K562 (cell line): ENCODE data around the gene MT1A.

Experiments
- C11orf30 ChIP-seq: fragments of 450-650 bp; IDR thresholded peaks from 2 replicates; pipeline ENCODE4 v1.6.1; 2016; ENCODE audit warnings: low read depth, mild to moderate bottlenecking
- CTCF ChIP-seq, 3 experiments: IDR thresholded peaks in 2 of 3; conservative IDR thresholded peaks in 1 of 3; 2 replicates each; pipeline ENCODE4 v1.5.1; 2011 to 2012; ENCODE audit warnings: low read length in 3 of 3, mild to moderate bottlenecking in 3 of 3, control low read depth in 2 of 3, improper control_type of control experiment in 1 of 3, inconsistent platforms in 1 of 3, low read depth in 1 of 3, mixed read lengths in 1 of 3, moderate library complexity in 1 of 3; ENCODE audit not compliant: insufficient read depth in 2 of 3
- GABPB2 ChIP-seq: fragments of 250-450 bp; sonication (Bioruptor Pico); conservative IDR thresholded peaks from 2 replicates; pipeline ENCODE4 v1.5.1; 2021; ENCODE audit warnings: mild to moderate bottlenecking
- JUN ChIP-seq, 2 experiments: sonication (generic) in 1 of 2; formaldehyde crosslinking in 1 of 2; IDR thresholded peaks; 2 replicates each; pipeline versions ENCODE4 v1.6.1 to v1.8.0; 2012 to 2022; ENCODE audit warnings: borderline replicate concordance in 2 of 2, mild to moderate bottlenecking in 2 of 2, improper control_type of control experiment in 1 of 2, low read depth in 1 of 2, low read length in 1 of 2, missing genetic modification reagents in 1 of 2
- MYC ChIP-seq, 2 experiments: fragments of 250-450 bp in 1 of 2; sonication (Bioruptor Pico) in 1 of 2; IDR thresholded peaks; 2 replicates each; pipeline versions ENCODE4 v1.5.1 to v1.6.1; 2012 to 2021; ENCODE audit warnings: low read depth in 2 of 2, borderline replicate concordance in 1 of 2, improper control_type of control experiment in 1 of 2, low read length in 1 of 2, mild to moderate bottlenecking in 1 of 2, moderate library complexity in 1 of 2
- POLR2AphosphoS5 ChIP-seq: IDR thresholded peaks from 2 replicates; pipeline ENCODE4 v1.6.1; 2011; ENCODE audit warnings: mild to moderate bottlenecking, low read depth, low read length, moderate library complexity; ENCODE audit not compliant: control insufficient read depth, insufficient read depth
- RAD21 ChIP-seq, 2 experiments: fragments of 250-450 bp in 1 of 2; fragments of 450-650 bp in 1 of 2; sonication (Bioruptor Pico) in 1 of 2; formaldehyde crosslinking in 1 of 2; IDR thresholded peaks in 1 of 2; conservative IDR thresholded peaks in 1 of 2; 2 replicates each; pipeline versions ENCODE4 v1.4.0 to v1.8.0; 2020 to 2022; ENCODE audit warnings: mild to moderate bottlenecking in 2 of 2, moderate library complexity in 1 of 2
- RFX5 ChIP-seq: IDR thresholded peaks from 2 replicates; pipeline ENCODE4 v1.6.1; 2011; ENCODE audit warnings: low read depth, mild to moderate bottlenecking, improper control_type of control experiment, low read length
- TAF7 ChIP-seq: fragments of 450-650 bp; IDR thresholded peaks from 2 replicates; pipeline ENCODE4 v1.6.1; 2016; ENCODE audit warnings: missing genetic modification characterization, missing compliant biosample characterization
- USF2 ChIP-seq: sonication (generic); formaldehyde crosslinking; IDR thresholded peaks from 2 replicates; pipeline ENCODE4 v1.5.0; 2020; ENCODE audit warnings: missing genetic modification reagents
- ZC3H4 ChIP-seq: sonication (generic); formaldehyde crosslinking; IDR thresholded peaks from 2 replicates; pipeline ENCODE4 v1.9.0; 2021; ENCODE audit warnings: missing genetic modification reagents, borderline replicate concordance
- ZNF766 ChIP-seq: fragments of 200-800 bp; sonication (Bioruptor generic); conservative IDR thresholded peaks from 2 replicates; pipeline ENCODE4 v1.6.1; 2016; ENCODE audit warnings: missing genetic modification characterization, missing compliant biosample characterization
- TF ChIP-seq, protein P1 (sequence below), 2 experiments: fragments of 200-800 bp in 1 of 2; sonication (Bioruptor generic) in 1 of 2; sonication (generic) in 1 of 2; formaldehyde crosslinking in 1 of 2; IDR thresholded peaks in 1 of 2; conservative IDR thresholded peaks in 1 of 2; 2 replicates each; pipeline versions ENCODE4 v1.5.0 to v1.6.1; 2016 to 2020; ENCODE audit warnings: missing compliant biosample characterization in 1 of 2, missing genetic modification characterization in 1 of 2, missing genetic modification reagents in 1 of 2

GRCh38 chr16:56632156-56632847 is 6.2 kb upstream of the MT1A start, which contains the start of gene MT1M:
- TF ChIP-seq JUN (IDR thresholded peaks at IDR 0.05; ENCODE audit: borderline replicate concordance, low read depth, low read length), result no peak
- no peak for TF ChIP-seq JUN (CRISPR knock-in tag; IDR thresholded peaks at IDR 0.05; ENCODE audit: borderline replicate concordance)
- TF ChIP-seq ZC3H4 (CRISPR knock-in tag), result no peak
- no peak for TF ChIP-seq CTCF (IDR thresholded peaks at IDR 0.05 in 2 of 3, conservative IDR thresholded peaks at IDR 0.05 in 1 of 3; ENCODE audit: insufficient read depth in 2 of 3, low read depth in 1 of 3, low read length in 3 of 3)
- TF ChIP-seq POLR2AphosphoS5, result no peak
- TF ChIP-seq, protein P1, sequence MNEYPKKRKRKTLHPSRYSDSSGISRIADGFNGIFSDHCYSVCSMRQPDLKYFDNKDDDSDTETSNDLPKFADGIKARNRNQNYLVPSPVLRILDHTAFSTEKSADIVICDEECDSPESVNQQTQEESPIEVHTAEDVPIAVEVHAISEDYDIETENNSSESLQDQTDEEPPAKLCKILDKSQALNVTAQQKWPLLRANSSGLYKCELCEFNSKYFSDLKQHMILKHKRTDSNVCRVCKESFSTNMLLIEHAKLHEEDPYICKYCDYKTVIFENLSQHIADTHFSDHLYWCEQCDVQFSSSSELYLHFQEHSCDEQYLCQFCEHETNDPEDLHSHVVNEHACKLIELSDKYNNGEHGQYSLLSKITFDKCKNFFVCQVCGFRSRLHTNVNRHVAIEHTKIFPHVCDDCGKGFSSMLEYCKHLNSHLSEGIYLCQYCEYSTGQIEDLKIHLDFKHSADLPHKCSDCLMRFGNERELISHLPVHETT (CRISPR knock-in tag; conservative IDR thresholded peaks at IDR 0.05 in 1 of 2, IDR thresholded peaks at IDR 0.05 in 1 of 2), result no peak
- no peak for TF ChIP-seq TAF7 (tag)
- TF ChIP-seq GABPB2 (CRISPR knock-in tag), result no peak
- no peak for TF ChIP-seq RFX5
- no peak for TF ChIP-seq RAD21 (CRISPR knock-in tag; conservative IDR thresholded peaks at IDR 0.05 in 1 of 2, IDR thresholded peaks at IDR 0.05 in 1 of 2)
- TF ChIP-seq C11orf30, result no peak
- no peak for TF ChIP-seq ZNF766
- TF ChIP-seq MYC (IDR thresholded peaks at IDR 0.05; ENCODE audit: low read depth, low read length), result no peak
- TF ChIP-seq MYC (CRISPR knock-in tag; IDR thresholded peaks at IDR 0.05; ENCODE audit: borderline replicate concordance, low read depth), result no peak
- TF ChIP-seq USF2 (CRISPR knock-in tag), result no peak
